Measurements from ENCODE around the gene ATP8B3. TPM values are rescaled to one million over a fixed set of nuclear protein-coding genes. Genes with fewer than 3 reads are reported as not detected.

Gene ATP8B3
- total RNA-seq, 4 donors from 2014 or later: 0.35 to 4.5 (median 0.94) TPM; not detected in 1

DNA sequence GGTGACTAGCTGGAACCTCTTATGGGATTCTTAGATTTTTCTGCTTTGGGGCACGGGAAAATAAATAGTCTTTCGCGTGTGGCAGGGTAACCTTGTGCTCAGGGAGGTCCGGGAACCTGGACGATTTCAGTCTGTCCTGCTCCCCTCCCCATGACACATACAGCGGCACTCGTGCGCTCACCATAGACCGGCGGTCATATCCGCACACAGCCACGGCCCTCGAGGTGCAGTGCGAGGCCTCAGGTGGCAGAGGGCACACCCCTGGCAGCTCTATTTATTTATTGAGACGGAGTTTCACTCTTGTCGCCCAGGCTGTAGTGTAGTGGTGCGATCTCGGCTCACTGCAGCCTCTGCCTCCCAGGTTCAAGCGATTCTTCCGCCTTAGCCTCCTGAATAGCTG is 55.8 kb downstream of the ATP8B3 start:
- DNase-seq: no peak
- peaks cover 0 to 15% (median 7%) of the 10 kb centered on the region in 4 donors for H3K4me1 ChIP-seq
- H3K27me3 ChIP-seq: peaks cover 0 to 75% of the 10 kb centered on the region in 2 donors
- H3K27ac ChIP-seq: no peak overlapping the region
- no peaks in the 10 kb centered on the region for H3K9me3 ChIP-seq
- TF ChIP-seq POLR2A (IDR thresholded peaks at IDR 0.05): no peak
- TF ChIP-seq, protein P1, sequence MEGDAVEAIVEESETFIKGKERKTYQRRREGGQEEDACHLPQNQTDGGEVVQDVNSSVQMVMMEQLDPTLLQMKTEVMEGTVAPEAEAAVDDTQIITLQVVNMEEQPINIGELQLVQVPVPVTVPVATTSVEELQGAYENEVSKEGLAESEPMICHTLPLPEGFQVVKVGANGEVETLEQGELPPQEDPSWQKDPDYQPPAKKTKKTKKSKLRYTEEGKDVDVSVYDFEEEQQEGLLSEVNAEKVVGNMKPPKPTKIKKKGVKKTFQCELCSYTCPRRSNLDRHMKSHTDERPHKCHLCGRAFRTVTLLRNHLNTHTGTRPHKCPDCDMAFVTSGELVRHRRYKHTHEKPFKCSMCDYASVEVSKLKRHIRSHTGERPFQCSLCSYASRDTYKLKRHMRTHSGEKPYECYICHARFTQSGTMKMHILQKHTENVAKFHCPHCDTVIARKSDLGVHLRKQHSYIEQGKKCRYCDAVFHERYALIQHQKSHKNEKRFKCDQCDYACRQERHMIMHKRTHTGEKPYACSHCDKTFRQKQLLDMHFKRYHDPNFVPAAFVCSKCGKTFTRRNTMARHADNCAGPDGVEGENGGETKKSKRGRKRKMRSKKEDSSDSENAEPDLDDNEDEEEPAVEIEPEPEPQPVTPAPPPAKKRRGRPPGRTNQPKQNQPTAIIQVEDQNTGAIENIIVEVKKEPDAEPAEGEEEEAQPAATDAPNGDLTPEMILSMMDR (IDR thresholded peaks at IDR 0.05): no peak
- H3K36me3 ChIP-seq: no peaks in the 10 kb centered on the region
- H3K4me3 ChIP-seq: no peak overlapping the region

DNA sequence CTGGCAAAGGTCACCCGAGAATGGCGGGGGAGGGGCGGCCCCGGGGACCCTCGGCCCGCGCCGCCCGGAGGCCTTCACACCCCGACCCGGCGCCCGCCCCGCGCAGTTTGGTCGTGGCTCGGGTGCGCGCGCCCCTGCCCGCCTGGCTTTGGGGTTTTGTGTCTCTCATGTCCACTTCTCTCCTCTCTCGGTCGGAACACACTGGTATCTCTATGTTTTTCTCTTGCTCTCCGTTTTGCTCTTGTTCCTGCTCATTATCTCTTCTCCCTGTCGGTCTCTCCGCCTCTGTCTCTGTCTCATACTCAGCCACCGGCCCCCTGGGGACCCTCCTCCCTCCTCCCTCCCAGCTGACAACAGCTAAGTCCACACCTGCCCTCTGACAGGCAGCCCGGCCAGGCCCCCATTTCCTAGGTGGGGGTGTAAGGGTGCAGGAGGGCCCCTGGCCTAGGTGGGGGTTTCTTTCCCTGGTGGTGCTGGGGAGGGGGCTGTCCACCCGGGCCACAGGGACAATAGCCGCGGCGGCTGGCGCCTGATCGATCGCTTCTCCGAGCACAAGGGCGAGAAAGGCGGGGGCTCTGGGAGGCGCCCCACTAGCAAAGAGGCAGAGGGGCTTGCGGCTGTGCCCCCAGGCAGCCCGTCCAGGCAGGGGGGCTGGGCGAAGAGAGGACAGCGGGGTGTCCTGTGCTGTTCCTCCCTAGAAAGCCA is 56.5 kb downstream of the ATP8B3 start:
- Histone ChIP-seq H3K27me3 (peaks cover 0 to 81% of the 10 kb centered on the region in 2 donors), H3K36me3 (no peaks in the 10 kb centered on the region), H3K9me3 (no peaks in the 10 kb centered on the region), H3K4me3 (no peak overlapping the region), H3K27ac (no peak overlapping the region), H3K4me1 (peaks cover 0 to 15% (median 7%) of the 10 kb centered on the region in 4 donors)
- TF ChIP-seq, protein P1 (IDR thresholded peaks at IDR 0.05): no peak
- TF ChIP-seq POLR2A (IDR thresholded peaks at IDR 0.05): no peak
- DNase-seq: no peak

DNA sequence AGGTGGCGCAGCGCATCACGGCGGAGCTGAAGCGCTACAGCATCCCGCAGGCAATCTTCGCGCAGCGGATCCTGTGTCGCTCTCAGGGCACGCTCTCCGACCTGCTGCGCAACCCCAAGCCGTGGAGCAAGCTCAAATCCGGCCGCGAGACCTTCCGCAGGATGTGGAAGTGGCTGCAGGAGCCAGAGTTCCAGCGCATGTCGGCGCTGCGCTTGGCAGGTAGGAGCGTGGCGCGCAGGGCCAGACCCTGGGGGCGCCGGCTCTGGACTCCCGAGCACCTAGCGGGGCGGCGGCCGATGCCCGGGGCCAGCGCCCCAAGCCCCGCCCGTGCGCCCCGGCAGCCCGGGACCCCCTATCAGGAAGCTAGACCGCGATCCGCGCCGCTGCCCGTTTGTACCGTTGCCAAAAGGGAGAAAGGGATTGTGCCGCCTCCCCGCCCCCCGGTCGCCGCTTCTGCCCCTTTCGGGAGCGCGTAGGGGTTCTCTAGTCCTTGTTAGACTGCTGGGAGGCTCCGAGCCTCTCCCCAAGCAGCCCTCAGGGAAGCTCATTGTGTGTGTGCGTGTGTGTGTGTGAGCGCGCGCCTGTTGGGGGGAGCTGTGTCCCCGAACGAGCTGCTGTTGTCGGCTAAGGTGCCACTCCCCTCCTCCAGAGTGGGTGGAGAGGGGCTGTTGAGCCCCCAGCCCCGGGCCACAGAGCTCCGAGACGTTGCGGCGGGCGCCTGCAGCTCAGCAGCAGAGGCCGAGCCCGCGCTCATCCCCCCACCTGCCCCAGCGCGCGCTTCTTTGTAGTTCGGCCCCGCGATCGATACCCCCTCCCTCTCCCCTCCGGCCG is 57.2 kb downstream of the ATP8B3 start:
- no peak overlapping the region for H3K4me3 ChIP-seq
- DNase-seq: no peak
- peaks cover 1 to 19% (median 10%) of the 10 kb centered on the region in 4 donors for H3K4me1 ChIP-seq
- H3K9me3 ChIP-seq: no peaks in the 10 kb centered on the region
- peaks cover 0 to 81% of the 10 kb centered on the region in 2 donors for H3K27me3 ChIP-seq
- TF ChIP-seq, protein P1 (IDR thresholded peaks at IDR 0.05): no peak
- no peak for TF ChIP-seq POLR2A (IDR thresholded peaks at IDR 0.05)
- no peaks in the 10 kb centered on the region for H3K36me3 ChIP-seq
- no peak overlapping the region for H3K27ac ChIP-seq

DNA sequence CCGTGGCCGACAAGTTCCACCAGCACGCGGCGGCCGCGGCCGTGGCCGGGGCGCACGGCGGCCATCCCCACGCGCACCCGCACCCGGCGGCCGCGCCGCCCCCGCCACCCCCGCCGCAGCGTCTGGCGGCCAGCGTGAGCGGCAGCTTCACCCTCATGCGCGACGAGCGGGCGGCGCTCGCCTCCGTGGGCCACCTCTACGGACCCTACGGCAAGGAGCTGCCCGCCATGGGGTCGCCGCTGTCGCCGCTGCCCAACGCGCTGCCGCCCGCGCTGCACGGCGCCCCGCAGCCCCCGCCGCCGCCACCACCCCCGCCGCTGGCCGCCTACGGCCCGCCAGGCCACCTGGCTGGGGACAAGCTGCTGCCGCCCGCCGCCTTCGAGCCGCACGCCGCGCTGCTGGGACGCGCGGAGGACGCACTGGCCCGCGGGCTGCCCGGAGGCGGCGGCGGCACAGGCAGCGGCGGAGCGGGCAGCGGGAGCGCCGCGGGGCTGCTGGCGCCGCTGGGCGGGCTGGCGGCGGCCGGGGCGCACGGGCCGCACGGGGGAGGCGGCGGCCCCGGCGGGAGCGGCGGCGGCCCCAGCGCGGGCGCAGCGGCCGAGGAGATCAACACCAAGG is 57.9 kb downstream of the ATP8B3 start:
- Histone ChIP-seq H3K4me3 (no peak overlapping the region), H3K27ac (no peak overlapping the region)

More for the DNA sequence above, 57.9 kb downstream of the ATP8B3 start:
- H3K27me3 ChIP-seq: peaks cover 0 to 81% of the 10 kb centered on the region in 2 donors
- H3K36me3 ChIP-seq: no peaks in the 10 kb centered on the region
- H3K9me3 ChIP-seq: no peaks in the 10 kb centered on the region
- no peak for DNase-seq
- TF ChIP-seq, protein P1 (IDR thresholded peaks at IDR 0.05): no peak
- no peak for TF ChIP-seq POLR2A (IDR thresholded peaks at IDR 0.05)
- peaks cover 6 to 26% (median 17%) of the 10 kb centered on the region in 4 donors for H3K4me1 ChIP-seq

All from Peyer's patch (tissue), 4 donors.